SK-N-MC (cell line): ENCODE data around the gene TIMM8B.
"Not testable (repeated sequence)": the region's sequence is repeated elsewhere in the genome, so short reads cannot be mapped to it uniquely, and the experiment has no call there.

Experiments used
- DNase-seq: peaks from one replicate; pipeline ENCODE4 v3.0.0-alpha.2; 2011; ENCODE audit warnings: low read depth, low spot score
- H3K27ac ChIP-seq: fragments of 200-600 bp; sonication (generic); 2 replicates; pipeline ENCODE4 v1.5.1; 2016; ENCODE audit warnings: mixed run types
- H3K36me3 ChIP-seq: fragments of 200-600 bp; sonication (generic); 2 replicates; pipeline ENCODE4 v1.6.1; 2017; ENCODE audit warnings: antibody characterized with exemption, low read length, mixed read lengths; ENCODE audit not compliant: insufficient read depth
- H3K4me3 ChIP-seq: fragments of 200-600 bp; sonication (generic); 2 replicates; pipeline ENCODE4 v1.5.1; 2016
- H3K9ac ChIP-seq: fragments of 200-600 bp; sonication (generic); 2 replicates; pipeline ENCODE4 v1.8.0; 2017; ENCODE audit warnings: mixed run types, mixed read lengths; ENCODE audit not compliant: insufficient read length
- H3K9me3 ChIP-seq: fragments of 200-600 bp; sonication (generic); 2 replicates; pipeline ENCODE4 v1.6.1; 2017; ENCODE audit warnings: low read depth, mild to moderate bottlenecking, antibody characterized with exemption, low read length, moderate library complexity, mixed read lengths
- EZH2 ChIP-seq: fragments of 200-600 bp; sonication (generic); IDR thresholded peaks from one replicate; pipeline ENCODE4 v1.6.1; 2017; ENCODE audit warnings: antibody characterized with exemption
- FOXP2 ChIP-seq: optimal IDR thresholded peaks from 2 replicates; pipeline ENCODE3; 2011; ENCODE audit warnings: mild to moderate bottlenecking, moderate library complexity; ENCODE audit not compliant: insufficient read depth; ENCODE audit errors: extremely low read length, control extremely low read depth
- POLR2AphosphoS5 ChIP-seq: IDR thresholded peaks from 2 replicates; pipeline ENCODE4 v1.6.1; 2012; ENCODE audit warnings: mild to moderate bottlenecking, low read depth, low read length, borderline replicate concordance

The TIMM8B gene

GRCh38 chr11:112057170-112057569 lies 29.4 kb downstream of the TIMM8B start:
- Histone ChIP-seq H3K36me3 (peaks cover 60% of the 10 kb centered on the region), H3K9me3 (no peaks in the 10 kb centered on the region), H3K4me3 (no peak overlapping the region), H3K27ac (no peak overlapping the region), H3K9ac (no peak overlapping the region)
- DNase-seq, result no peak
- no peak for TF ChIP-seq POLR2AphosphoS5
- TF ChIP-seq FOXP2, result no peak
- TF ChIP-seq EZH2, result no peak

DNA sequence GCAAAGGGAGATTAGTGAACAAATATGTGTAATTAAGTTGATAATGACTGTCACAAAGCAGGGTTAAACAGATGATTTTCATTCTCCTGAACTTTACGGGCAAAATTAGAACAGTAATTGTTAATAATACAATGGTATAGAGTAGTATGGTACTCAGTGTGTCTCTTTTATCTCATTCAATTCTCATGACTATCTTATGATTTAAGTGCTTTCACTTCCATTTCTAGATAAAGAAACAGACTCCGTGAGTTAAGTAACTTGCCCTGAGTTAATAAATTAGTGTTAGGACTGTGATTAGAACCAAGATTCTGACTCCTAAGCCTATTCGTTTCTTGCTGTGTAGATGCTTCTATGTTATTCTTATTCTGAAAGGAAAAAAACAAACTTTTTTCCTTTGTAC lies 34.8 kb downstream of the TIMM8B start:
- peaks cover 78% of the 10 kb centered on the region for H3K36me3 ChIP-seq

DNA sequence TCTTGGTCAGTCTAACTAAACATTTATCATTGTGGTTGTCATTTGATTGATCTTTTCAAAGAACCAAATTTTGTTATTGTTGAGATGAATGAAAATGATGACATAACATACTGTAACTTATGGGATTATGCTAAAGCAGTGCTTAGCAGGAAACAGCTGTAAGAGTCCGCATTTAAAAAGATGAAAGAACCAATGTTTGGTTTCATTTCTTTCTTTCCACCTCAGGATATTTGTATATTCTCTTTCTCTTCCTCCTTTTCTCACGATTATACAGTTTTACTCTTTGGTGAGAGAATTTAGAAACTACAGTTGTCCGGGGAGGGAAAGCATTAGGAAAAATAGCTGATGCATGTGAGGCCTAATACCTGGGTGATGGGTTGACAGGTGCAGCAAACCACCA lies 35.8 kb downstream of the TIMM8B start:
- H3K9ac ChIP-seq, result no peak overlapping the region
- no peak for TF ChIP-seq FOXP2
- no peak for TF ChIP-seq EZH2
- TF ChIP-seq POLR2AphosphoS5, result no peak
- H3K27ac ChIP-seq, result no peak overlapping the region
- DNase-seq, result no peak
- no peak overlapping the region for H3K4me3 ChIP-seq
- no peaks in the 10 kb centered on the region for H3K9me3 ChIP-seq
- H3K36me3 ChIP-seq, result peaks cover 81% of the 10 kb centered on the region

More for the DNA sequence above, 34.8 kb downstream of the TIMM8B start:
- no peak for DNase-seq
- TF ChIP-seq EZH2 (no peak), POLR2AphosphoS5 (no peak), FOXP2 (no peak)
- H3K9ac ChIP-seq, result no peak overlapping the region
- H3K27ac ChIP-seq, result no peak overlapping the region
- H3K4me3 ChIP-seq, result no peak overlapping the region
- no peaks in the 10 kb centered on the region for H3K9me3 ChIP-seq

- no peak overlapping the region for H3K9ac ChIP-seq
- no peak overlapping the region for H3K27ac ChIP-seq
- TF ChIP-seq EZH2 (no peak), POLR2AphosphoS5 (no peak), FOXP2 (no peak)
- H3K4me3 ChIP-seq, result no peak overlapping the region
- H3K9me3 ChIP-seq, result no peaks in the 10 kb centered on the region
- no peak for DNase-seq
- peaks cover 89% of the 10 kb centered on the region for H3K36me3 ChIP-seq
These were observed 36.8 kb downstream of the TIMM8B start for GRCh38 chr11:112049777-112050176.

DNA sequence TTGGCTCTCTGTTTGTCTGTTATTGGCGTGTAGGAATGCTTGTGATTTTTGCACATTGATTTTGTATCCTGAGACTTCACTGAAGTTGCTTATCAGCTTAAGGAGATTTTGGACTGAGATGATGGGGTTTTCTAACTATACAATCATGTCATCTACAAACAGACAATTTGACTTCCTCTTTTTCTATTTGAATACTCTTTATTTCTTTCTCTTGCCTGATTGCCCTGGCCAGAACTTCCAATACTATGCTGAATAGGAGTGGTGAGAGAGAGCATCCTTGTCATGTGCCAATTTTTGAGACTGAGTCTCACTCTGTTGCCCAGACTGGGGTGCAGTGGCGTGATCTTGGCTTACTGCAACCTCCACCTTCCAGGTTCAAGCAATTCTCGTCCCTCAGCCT lies 38.3 kb downstream of the TIMM8B start:
- not testable (repeated sequence) for H3K27ac ChIP-seq, H3K9me3 ChIP-seq, H3K9ac ChIP-seq, H3K4me3 ChIP-seq, DNase-seq
- H3K36me3 ChIP-seq, result peaks cover 91% of the 10 kb centered on the region

GRCh38 chr11:112046647-112047046 lies 39.9 kb downstream of the TIMM8B start:
- not testable (repeated sequence) for H3K27ac ChIP-seq, H3K4me3 ChIP-seq, DNase-seq, H3K9me3 ChIP-seq, H3K9ac ChIP-seq
- H3K36me3 ChIP-seq, result peaks cover 89% of the 10 kb centered on the region

- H3K4me3 ChIP-seq, result no peak overlapping the region
- no peaks in the 10 kb centered on the region for H3K9me3 ChIP-seq
- peaks cover 86% of the 10 kb centered on the region for H3K36me3 ChIP-seq
- TF ChIP-seq FOXP2 (no peak), POLR2AphosphoS5 (no peak), EZH2 (no peak)
- no peak overlapping the region for H3K27ac ChIP-seq
- no peak for DNase-seq
- H3K9ac ChIP-seq, result no peak overlapping the region
These were observed 41.6 kb downstream of the TIMM8B start for GRCh38 chr11:112044961-112045360.

GRCh38 chr11:112042961-112043304 lies 43.6 kb downstream of the TIMM8B start:
- TF ChIP-seq FOXP2 (no peak), EZH2 (no peak), POLR2AphosphoS5 (no peak)
- Histone ChIP-seq H3K36me3 (peaks cover 79% of the 10 kb centered on the region), H3K27ac (no peak overlapping the region), H3K9me3 (no peaks in the 10 kb centered on the region), H3K4me3 (no peak overlapping the region), H3K9ac (no peak overlapping the region)
- no peak for DNase-seq

DNA sequence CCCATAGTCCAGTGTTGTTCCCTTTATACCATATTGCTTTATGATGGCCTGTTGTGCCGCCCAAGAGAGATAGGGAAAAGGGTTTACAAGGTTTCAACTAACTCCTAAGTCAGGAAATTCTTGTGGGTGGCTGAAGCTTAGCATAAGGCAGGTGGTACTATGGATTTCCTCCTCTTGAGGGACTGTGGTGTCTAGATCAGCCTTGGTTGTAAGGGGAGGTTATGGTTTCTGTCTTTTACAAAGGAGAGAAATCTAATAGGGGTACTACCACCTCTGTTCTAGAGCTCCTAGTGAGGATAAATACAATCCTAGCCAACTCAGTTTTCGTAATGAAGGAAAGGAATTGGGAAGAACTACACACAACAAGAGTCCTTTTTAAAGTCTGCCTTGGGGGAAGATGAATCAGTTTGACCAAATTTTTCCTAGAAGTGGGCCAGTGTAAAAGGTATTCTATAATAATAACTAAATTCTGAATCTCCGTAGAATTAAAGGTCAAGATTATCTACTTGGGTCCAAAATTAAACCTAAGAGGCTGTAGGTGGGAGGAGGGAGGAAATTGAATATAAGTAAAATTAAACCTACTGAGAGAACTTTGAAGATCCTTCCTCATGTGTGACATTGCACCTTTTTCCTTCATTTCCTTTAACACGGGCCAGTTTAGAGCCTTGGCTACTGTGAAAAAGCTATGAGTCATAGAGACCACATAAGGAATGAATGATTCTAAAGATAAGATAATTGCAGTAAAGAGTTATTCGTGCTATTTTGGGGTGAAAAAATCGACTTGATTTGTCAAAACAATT lies 44.2 kb downstream of the TIMM8B start:
- Histone ChIP-seq H3K36me3 (peaks cover 79% of the 10 kb centered on the region), H3K9me3 (no peaks in the 10 kb centered on the region), H3K9ac (no peak overlapping the region), H3K4me3 (no peak overlapping the region), H3K27ac (no peak overlapping the region)
- no peak for DNase-seq
- TF ChIP-seq FOXP2 (no peak), EZH2 (no peak), POLR2AphosphoS5 (no peak)

DNA sequence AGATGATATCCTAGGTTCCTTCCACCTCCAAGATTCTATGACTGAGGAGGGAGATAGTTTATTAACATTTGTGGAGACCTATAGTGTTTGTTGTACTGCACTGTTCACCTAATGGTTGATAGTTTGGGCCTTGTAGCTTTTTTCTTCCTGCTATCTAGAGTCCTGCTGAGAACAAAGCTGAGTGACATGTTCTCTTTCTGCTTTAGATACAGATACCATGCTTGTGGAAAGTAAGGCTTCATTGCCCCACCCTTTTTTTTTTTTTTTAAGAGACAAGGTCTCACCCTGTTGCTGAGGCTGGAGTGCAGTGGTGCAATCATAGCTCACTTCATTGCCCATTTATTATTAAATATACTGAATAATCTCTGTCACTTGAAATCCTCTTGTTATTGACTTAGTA lies 49.0 kb downstream of the TIMM8B start:
- Histone ChIP-seq H3K4me3 (no peak overlapping the region), H3K27ac (no peak overlapping the region), H3K9me3 (no peaks in the 10 kb centered on the region), H3K9ac (no peak overlapping the region), H3K36me3 (peaks cover 66% of the 10 kb centered on the region)
- no peak for DNase-seq
- TF ChIP-seq FOXP2 (no peak), EZH2 (no peak), POLR2AphosphoS5 (no peak)
